GM12892 (cell line): ENCODE results near the gene RTL1.

Experiments
- DNase-seq: peaks from one replicate; pipeline ENCODE4 v3.0.0; 2011; ENCODE audit not compliant: insufficient read length
- FAIRE-seq: peaks from 2 replicates; lab custom pipeline; 2011; peaks lifted over from hg19 to GRCh38; lab: Jason Lieb, UNC
- POLR2A ChIP-seq: IDR thresholded peaks from 2 replicates; pipeline ENCODE4 v1.6.1; 2011; ENCODE audit warnings: low read depth, low read length, control low read depth
- POLR2AphosphoS5 ChIP-seq: IDR thresholded peaks from 2 replicates; pipeline ENCODE4 v1.6.1; 2011; ENCODE audit warnings: low read depth, low read length, control low read depth
- TAF1 ChIP-seq: IDR thresholded peaks from 2 replicates; pipeline ENCODE4 v1.6.1; 2011; ENCODE audit warnings: low read depth, mild to moderate bottlenecking, control low read depth, low read length, borderline replicate concordance

Gene RTL1

GRCh38 chr14:100844846-100845245, 58.7 kb downstream of the RTL1 start:
- FAIRE-seq: no peak
- no peak for DNase-seq
- TF ChIP-seq POLR2A (no peak), POLR2AphosphoS5 (no peak), TAF1 (no peak)

- TF ChIP-seq POLR2A (no peak), TAF1 (no peak), POLR2AphosphoS5 (no peak)
- FAIRE-seq (no peak), DNase-seq (no peak)
These were observed 59.1 kb downstream of the RTL1 start for GRCh38 chr14:100844421-100844820.

- TF ChIP-seq TAF1: no peak
- no peak for TF ChIP-seq POLR2AphosphoS5
- TF ChIP-seq POLR2A: no peak
- FAIRE-seq: no peak
- DNase-seq: no peak
These were observed 59.5 kb downstream of the RTL1 start for GRCh38 chr14:100844082-100844408.

- FAIRE-seq (no peak), DNase-seq (no peak)
- TF ChIP-seq TAF1: no peak
- no peak for TF ChIP-seq POLR2AphosphoS5
- no peak for TF ChIP-seq POLR2A
These were observed 60.7 kb downstream of the RTL1 start for GRCh38 chr14:100842799-100843198.

- DNase-seq (no peak), FAIRE-seq (no peak)
- no peak for TF ChIP-seq TAF1
- TF ChIP-seq POLR2A: no peak
- TF ChIP-seq POLR2AphosphoS5: no peak
These were observed 61.6 kb downstream of the RTL1 start for GRCh38 chr14:100841761-100842403.

GRCh38 chr14:100841066-100841760, 62.3 kb downstream of the RTL1 start:
- DNase-seq (no peak), FAIRE-seq (no peak)
- TF ChIP-seq TAF1: no peak
- no peak for TF ChIP-seq POLR2AphosphoS5
- no peak for TF ChIP-seq POLR2A

- FAIRE-seq: no peak
- TF ChIP-seq POLR2A (no peak), POLR2AphosphoS5 (no peak), TAF1 (no peak)
These were observed 63.0 kb downstream of the RTL1 start for GRCh38 chr14:100840286-100841065.

GRCh38 chr14:100839681-100840111, 63.8 kb downstream of the RTL1 start:
- TF ChIP-seq POLR2AphosphoS5 (no peak), POLR2A (no peak), TAF1 (no peak)
- no peak for FAIRE-seq
- DNase-seq: no peak

More at GRCh38 chr14:100840286-100841065, 63.0 kb downstream of the RTL1 start:
- no peak for DNase-seq

- TF ChIP-seq POLR2AphosphoS5 (no peak), TAF1 (no peak), POLR2A (no peak)
- DNase-seq (no peak), FAIRE-seq (no peak)
These were observed 64.3 kb downstream of the RTL1 start for GRCh38 chr14:100839315-100839585.

- TF ChIP-seq POLR2AphosphoS5 (no peak), POLR2A (no peak), TAF1 (no peak)
- DNase-seq (no peak), FAIRE-seq (no peak)
These were observed 64.8 kb downstream of the RTL1 start for GRCh38 chr14:100838493-100839314.

- no peak for FAIRE-seq
- TF ChIP-seq POLR2A (no peak), POLR2AphosphoS5 (no peak), TAF1 (no peak)
- DNase-seq: no peak
These were observed 65.6 kb downstream of the RTL1 start for GRCh38 chr14:100837805-100838350.
